Measurements from ENCODE around the gene TRPV4.

Gene TRPV4

GRCh38 chr12:109775172-109775881 is 57.9 kb downstream of the TRPV4 start:
- peak; percentile 59 to 60 for DNase-seq

DNA sequence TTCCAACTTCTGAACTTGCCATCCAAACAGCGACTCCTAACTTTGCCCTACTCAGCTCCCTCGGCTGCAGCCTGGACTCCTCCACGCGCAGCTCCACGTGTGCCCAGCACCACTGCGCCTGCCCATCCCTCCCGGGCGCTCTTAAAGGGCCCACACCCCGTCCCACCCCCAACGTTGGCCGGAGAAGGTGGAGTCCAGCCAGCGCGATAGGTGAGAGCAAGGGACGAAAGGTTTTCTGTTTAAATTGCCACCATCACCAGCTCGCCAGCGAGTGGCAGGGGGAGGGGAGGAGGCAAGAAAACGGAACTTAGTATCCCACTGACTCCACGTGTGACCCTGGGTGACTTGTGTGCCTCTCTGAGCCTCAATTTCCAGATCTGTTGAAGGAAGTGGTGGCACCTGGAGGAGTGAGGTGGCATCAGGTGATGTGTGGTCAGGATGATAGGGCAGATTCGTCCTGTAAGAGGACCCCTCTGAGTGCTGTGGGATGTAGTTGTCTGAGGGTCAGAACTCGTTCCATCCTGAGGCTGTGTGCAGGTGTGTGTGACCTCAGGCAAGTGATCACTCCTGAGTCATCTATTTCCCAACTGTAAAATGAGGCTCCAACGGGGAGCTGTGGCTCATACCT is 59.7 kb downstream of the TRPV4 start:
- DNase-seq: no peak

DNA sequence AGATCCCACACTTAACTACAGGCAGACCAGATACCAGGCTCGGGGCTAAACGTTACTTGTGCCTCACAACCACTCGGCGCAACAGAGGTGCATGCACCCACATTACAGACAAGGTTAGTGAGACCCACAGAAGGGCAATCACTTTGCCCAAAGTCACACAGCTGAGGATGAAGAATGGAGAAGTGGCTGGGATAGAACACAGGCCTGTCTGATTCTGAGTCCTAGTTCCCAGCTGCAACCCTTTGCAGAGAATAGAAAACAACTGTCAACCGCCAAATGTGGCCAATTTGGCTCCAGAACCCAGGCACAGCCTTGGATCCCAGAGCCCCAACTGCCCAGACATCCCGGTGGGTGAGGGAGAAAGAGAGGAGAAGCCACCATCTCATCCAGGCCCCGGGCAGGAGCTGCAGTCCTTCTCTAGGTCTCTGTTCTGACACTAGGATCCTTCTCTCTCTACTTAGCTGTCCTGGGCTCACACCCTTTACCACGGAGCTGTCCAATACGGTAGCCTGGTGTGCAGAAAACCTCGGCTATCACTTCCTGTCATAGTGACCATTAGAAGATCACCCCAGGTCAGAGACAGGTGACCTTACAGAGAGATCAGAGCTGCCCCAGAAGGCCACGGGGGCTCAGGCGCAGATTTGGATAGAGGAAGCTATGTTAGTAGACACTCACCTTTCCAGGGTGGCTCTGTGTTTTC is 60.4 kb downstream of the TRPV4 start:
- peak; percentile 22 to 27 for DNase-seq

GRCh38 chr12:109771746-109772621 is 61.2 kb downstream of the TRPV4 start:
- DNase-seq: no peak

- no peak for DNase-seq
Measured at GRCh38 chr12:109770861-109771670, 62.1 kb downstream of the TRPV4 start.

- no peak for DNase-seq
Measured at GRCh38 chr12:109770104-109770860, 62.9 kb downstream of the TRPV4 start.

DNA sequence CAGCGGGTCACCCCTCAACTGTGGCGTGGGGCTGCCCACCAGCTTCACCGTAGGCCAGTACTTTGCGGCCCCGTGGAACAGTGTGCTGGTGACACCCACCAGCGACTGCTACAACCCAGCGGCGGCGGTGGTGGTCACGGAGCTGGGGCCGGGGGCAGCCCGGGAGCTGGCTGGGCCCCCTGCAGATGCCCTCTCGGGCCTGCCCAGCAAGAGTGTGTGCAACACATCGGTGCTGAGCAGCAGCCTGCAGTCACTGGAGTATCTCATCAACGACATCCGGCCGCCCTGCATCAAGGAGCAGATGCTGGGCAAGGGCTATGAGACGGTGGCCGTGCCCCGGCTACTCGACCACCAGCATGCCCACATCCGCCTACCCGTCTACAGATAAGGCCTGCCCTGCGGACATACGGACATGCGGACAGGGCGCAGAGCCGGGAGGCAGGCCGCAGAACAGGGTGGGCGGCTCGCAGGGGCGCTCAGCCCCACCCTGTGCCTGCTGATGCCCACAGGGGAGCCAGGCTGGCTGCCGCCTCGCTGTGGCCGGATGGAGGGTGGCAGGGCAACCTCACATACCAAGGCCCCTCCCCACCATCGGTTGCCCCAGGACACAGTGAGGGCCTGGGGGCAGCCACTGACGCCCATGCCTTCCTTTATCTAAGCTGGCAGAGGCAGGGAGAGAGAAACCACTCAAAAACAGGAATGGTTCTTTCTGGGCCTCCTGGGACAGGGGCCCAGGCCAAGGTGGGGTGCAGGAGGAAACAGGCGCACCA is 64.1 kb downstream of the TRPV4 start:
- DNase-seq: no peak

GRCh38 chr12:109767991-109768900 is 65.0 kb downstream of the TRPV4 start:
- no peak for DNase-seq

GRCh38 chr12:109767456-109767855 is 65.7 kb downstream of the TRPV4 start:
- no peak for DNase-seq

- no peak for DNase-seq
Measured at GRCh38 chr12:109766251-109766778, 66.9 kb downstream of the TRPV4 start.

GRCh38 chr12:109765446-109765810 is 67.8 kb downstream of the TRPV4 start:
- DNase-seq: no peak

- DNase-seq: no peak
Measured at GRCh38 chr12:109764776-109765445, 68.3 kb downstream of the TRPV4 start.

- no peak for DNase-seq
Measured at GRCh38 chr12:109764123-109764522, 69.1 kb downstream of the TRPV4 start.

- DNase-seq: peak; percentile 79 to 85
Measured at GRCh38 chr12:109763201-109763841, 69.9 kb downstream of the TRPV4 start.

DNA sequence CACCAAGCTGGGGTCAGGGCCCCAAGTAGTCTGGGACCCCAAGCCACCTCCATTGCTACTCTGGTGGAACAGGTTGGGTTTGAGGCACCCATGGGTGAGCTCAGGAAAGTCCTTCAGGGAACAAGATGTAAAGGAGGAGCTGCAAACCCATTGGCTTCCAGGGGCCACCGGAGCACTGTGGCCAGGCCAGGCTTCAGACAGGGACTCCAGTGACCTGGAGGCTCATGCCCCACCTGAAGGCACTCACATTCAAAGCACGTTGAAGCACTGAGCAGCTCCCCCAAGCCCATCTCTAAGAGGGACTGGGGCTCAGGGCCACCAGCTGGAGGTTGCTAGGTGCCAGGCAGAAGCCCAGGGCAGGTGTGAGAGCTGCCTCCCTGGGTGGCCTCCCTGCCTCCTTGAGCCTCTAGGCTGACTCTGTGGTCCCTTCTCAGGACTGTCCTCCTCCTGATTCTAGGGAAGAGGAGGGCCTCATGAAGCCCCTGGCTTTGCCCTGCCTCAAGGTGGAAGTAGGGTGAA is 70.5 kb downstream of the TRPV4 start:
- no peak for DNase-seq

DNA sequence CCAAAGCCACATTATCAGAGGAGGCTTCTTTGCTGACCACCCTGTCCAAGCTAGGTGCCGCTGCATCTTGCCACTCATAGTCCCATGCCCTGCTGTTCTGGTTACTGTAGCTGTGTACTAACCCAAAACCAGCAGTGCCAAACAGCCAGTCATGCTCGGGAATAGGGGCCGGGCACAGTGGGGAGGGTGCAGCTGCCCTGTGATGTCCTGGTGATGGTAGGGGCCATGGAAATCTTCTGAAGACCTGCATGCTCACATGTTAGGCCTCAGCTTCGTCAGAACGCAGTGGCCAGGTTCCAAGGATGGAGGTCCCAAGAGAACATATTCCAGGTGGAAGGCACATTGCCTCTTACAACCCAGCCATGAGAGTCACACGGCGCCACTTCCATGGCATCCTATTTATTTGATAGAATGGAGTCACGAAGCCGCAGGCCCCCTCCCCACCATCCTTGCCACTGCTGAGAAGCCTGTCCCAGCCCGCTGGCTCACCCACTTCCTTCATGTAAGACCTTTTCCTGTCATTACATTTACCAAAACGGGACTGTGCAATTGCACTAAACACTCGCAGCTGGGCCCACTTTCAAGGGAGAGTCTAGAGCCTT is 71.0 kb downstream of the TRPV4 start:
- DNase-seq: no peak

All from Kasumi-1 (cell line).